Stimulated activated CD8-positive, alpha-beta memory T cell treated with anti-CD3 and anti-CD28 coated beads, Interleukin-15, amount 100 ng/mL, for 48 hours (primary cell): ENCODE measurements around the gene FHOD3.
"Not testable (repeated sequence)": the region's sequence is repeated elsewhere in the genome, so short reads cannot be mapped to it uniquely, and the experiment has no call there.

Source experiments
- DNase-seq, 2 donors: peaks; one replicate each; pipeline ENCODE4 v3.0.0-alpha.2; 2020; ENCODE audit warnings: low read depth in 2 of 2

The FHOD3 gene

DNA sequence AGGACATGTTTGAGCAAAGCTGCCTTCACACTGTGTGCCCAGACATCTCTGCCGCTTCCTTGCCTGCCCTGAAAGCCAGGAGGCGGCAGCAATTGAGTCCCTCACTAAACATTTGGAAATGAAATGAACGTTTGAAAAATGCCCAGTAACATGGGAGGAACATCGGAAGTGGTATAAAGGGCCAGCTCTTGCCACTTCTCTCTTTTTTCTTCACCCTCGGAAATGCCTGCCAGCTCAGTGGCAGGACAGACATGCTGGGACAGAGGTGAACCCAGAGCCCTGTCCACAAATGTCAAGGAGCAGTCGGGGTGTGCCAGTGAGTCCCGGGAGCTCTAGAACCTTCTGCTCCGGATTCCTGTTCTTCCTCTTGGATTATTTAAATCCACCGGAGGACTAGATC, 485.2 kb downstream of the FHOD3 start:
- DNase-seq, result no peak

DNA sequence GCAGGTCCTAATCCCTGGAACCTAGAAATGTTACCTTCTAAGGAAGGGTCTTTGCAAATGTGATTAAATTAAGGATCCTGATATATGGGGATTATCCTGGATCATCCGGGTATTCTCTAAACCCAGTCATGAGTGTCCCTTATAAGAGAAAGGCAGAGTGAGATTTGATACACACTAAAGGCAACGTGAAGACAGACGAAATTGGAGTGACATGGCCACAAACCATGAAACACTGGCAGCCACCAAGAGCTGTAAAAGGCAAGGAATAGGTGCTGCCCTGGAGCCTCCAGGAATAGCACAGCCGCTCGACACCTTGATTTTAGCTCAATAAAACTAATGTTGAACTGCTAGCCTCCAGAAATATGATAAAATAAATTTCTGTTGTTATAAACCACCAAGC, 486.3 kb downstream of the FHOD3 start:
- no peak for DNase-seq

DNA sequence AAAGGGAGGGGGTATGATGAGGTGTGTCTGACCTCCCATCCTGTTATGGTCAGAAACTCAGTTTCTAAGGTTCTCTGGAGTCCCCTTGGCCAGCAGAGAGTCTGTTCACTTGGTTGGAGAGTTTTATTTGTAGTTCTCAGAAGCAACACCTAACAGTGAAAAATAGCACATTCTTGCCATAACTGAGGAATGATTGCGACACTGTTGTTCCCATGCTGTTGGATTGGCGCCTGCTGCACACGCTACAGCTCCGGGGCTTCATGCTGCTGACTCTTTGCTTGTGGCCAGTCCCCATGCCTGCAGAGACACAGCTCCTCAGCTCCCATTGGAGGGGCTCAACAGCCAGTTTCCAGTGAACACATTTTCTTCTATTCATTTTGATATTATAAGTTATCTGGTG, 489.2 kb downstream of the FHOD3 start:
- no peak for DNase-seq

DNA sequence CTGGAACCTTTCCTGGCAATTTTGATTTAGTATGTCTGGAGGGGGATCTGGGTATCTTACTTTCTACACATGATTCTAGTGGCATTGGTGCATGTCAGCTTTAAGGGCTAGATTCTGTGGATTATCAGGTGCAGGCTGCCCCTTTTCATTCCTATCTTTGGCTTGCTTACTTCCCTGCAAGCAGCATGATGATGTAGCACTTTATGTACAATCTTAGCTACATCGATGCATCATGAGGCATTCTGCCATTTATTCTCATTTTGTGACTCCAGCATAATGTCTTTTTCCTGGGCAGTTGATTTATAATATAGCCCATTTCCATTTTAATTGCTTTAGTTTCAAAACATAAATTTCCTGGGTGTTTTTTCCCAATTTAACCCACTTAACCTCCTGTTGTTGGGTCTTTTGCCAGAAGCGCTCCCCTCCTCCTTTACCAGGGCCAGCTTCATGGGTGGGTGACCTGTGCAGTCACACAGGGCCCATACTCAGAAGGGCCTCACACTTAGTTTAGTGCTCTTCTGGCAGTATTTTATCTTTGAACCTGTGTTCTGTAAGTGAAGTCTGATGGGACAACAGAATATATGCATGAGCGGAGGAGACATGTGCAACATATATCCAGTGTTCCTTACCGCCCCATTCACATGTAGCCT, 495.2 kb downstream of the FHOD3 start:
- DNase-seq, result no peak

DNA sequence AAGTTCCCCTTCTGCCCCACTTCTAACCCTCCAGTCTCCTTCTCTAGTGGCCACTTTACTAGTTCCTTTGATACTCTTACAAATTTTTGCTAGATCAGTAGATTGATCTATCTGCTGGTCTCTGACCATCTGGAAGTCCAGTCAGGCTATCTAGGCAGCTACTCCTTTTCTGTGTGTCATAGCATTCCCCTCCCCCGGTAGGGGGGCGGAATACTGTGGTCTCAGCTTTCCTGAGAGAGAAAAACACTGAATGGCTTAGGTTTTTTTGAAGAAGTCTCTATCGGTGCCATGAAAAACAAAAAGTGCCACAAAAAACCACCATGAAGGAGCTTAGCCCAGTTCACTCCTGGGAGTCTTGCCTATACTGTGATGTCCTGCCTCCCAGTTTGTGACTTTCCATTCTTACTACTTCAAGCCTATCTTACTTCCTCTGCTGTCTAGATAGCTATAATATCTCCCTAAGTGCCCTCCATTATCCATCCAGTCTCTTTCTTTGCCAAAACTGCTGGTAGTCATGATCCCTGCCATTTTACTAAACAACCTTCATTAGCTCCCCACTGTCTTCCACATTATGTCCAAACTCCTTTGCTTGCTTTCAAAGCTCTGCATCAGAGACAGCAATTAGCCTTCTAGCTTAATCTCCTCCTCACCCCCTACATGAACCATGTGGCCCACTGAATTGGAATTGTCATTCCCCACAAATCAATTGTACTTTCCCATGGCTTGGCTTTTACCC, 501.4 kb downstream of the FHOD3 start:
- DNase-seq, result no peak

DNA sequence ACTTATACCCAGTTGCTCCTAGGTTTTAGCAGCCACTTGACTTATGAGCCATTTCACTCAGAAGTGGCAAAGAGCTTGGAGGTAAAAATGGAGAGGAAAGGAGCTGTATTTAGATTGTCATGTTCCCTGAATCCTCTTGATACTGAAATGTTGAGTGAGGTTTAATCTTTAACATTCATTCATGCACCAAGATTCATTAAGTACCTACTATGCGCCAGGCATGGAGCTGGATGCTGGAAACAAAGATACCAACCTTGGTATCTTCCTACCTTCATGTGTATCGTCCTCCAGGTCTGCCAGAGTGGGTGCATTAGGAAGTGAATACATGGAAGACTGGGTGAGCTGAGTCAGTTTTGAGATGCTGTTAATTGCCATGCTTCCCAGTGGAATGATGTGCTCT, 507.6 kb downstream of the FHOD3 start:
- no peak for DNase-seq

DNA sequence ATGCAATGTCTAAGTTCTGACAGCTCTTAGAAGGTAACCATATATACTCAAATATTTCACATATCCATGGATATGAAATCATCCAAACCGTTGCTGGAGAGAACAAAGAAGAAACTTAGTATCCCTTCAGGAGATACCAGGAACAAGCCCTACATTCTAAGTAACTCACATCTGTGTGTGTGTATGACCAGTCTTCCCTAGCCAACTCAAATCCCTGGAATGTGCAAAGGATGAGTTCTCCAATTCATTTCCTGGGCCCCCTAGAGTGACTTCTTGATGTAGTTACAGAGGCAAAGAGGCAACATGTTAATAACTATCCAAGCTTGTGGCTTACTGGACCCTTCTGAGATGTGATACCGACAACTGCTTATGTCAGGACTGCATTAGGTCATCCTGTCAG, 511.2 kb downstream of the FHOD3 start:
- no peak for DNase-seq

DNA sequence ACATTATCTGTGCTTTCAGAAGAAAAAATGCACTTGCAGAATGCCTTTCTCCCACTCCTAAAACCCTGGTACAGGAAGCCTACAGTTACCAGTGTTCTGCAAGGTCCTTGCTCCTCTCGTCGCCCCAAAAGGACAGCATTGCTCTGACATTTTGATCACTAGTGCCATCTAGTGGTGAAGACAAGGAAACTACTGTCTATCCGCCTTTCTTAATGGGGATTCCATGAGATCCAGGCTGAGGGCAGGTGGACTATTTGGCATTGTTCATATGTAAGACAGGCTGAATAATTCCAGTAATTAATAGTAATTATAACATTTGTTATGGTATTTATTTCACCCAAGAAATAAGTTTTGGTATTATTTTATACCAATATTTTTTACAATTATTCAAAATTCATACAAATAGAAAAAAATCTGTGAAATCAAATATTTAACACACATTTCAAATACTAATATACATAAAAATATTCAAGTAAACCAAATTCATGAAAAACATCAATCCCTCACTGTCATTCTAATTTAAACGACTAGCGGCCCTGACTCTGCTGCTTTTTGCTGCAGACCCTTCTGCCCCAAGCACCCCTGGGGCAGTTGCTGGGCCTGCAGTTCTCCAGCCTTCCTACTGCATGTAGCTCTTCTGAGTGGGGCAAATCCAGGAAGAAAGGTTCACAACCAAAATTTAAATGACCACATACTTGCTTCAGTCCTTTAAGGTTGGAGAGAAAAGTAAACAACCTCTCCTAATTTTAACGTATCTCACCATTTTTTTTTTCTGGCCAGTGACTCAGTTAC, 512.3 kb downstream of the FHOD3 start:
- no peak for DNase-seq

DNA sequence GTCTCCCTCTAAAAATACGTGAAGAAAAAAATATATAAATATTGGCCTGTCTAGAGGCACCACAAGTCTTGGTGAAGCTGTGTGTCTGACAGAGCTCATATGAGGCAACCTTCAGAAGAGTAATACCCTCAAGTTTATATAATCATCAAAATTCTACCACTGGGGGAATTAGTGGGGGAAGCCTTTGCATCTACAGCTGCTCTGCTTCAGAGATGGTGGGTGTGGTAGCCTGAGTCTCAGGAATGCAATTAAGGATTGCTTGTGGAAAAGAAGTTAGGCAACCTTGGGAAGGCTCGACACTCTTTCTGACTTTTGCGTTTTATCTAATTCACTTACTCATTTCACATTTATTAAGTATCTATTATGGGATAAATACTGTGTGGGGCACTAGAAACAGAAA, 513.9 kb downstream of the FHOD3 start:
- DNase-seq, result no peak

DNA sequence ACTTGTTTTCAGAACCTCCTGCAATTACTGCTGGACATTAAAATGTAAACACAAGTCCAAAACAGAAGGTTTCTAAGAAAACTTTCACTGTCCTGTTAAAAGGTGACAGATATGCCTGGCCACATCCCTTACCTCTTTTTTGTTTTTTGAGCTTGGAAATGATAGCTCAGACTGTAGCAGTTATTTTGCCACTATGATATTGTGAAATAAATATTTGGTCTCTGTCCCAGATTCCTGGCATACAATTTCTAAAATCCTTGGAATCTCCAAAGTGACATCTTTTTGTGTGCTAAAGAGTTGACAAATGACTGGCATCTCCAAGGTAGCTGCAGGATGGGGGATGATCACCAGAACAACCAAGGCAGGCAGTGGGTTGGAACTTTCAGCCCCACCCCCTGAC, 514.4 kb downstream of the FHOD3 start:
- DNase-seq, result no peak

DNA sequence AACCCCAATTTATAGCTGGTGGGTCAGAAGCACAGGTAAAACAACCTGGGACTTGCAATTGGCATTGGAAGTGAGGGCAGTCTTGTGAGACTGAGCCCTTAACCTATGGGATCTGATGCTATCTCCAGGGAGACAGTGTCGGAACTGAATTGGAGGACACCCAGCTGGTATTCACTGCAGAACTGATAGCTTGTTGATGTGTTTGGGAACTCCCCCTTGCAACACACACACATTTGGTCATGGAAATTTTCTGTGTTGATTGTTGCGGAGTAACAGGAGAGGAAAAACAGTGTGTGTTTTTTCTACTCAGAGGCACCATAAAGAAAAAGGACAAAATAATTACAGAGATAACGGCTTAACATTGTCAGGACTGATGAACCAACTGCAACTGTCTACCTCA, 515.2 kb downstream of the FHOD3 start:
- no peak for DNase-seq

DNA sequence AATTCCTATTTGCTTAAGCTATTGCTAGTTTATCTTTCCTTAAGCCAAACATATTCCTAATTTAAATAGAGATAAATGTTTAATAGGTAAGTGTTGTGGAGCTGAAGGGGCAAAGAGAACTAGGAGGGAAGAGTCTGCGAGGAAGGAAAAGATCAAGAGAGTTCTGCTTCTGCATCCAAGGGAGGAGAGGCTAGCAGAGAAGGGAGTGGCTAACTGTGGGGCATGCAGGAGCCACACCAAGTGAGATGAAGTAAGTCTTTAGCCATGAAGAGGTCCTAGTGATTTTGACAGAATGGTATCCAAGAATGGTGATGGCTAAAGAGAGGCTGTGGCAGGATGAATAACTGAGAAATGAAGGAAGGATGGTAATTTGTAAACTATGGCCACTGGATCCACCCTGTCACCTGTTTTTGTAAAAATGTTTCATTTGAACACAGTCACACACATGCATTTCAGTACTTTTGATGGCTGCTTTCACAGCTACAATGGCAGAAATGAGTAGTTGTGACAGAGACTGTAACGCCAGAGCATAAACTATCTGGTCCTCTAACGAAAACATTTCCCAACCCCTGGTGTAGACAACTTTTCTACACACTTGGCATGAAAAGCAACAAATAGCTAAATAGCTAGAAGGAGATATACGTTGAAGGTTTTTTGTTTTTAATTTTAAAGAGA, 515.7 kb downstream of the FHOD3 start:
- no peak for DNase-seq

DNA sequence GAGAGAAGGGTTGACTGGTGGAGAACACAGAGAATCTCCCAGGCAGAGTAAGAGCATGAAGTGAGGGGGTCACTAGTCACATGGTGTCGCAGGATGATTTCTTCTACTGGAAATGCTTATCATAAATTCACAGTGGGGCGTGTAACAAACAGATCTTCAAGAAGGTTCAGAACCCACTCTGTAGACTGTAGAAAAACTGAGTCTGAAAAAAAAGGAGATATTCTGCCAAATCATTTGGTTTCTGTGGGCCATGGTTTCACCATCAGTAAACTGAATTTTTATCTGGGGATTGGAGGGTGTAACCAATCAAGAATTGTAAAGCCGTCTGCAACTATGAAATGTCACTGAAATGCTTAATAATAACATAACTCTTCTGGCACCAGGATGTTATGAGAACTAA, 516.3 kb downstream of the FHOD3 start:
- no peak for DNase-seq

DNA sequence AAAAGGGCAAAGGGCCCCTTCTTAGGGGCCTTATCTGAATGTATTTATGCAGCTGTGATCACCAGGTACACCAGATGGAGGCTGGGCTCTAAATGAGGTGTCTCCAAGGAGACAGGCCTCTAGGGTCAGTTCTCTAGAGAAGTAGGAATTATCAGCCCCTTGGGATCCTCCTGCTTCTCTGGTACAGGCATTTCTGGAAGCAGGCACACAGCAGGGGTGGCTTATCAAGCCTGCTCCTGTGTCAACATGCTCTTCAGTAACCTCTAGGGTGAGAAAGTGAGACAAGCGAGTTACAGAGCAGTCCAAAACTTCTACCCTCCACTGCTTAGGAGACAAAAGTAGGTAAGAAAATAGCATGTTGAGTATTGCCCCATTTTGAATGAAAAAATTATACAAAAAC, 517.5 kb downstream of the FHOD3 start:
- no peak for DNase-seq

DNA sequence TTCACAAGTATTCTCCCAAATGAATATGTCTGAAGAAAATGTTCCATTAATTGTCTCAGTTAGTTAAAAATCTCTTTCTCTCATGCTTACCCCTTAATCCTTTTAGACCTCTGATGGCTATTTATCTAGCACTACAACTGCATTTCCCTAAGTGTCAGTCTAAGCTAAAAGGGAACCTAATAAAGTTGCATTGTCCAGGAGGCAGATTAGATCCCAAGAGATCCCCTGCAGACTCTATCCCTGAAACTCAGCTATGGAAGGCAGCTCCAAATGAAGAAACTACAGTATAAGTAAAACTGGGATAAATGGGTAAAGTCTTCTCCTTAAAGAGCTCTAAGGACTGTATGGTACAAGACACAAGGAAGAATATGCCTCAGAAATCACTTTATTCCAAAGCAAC, 518.6 kb downstream of the FHOD3 start:
- not testable (repeated sequence) for DNase-seq

DNA sequence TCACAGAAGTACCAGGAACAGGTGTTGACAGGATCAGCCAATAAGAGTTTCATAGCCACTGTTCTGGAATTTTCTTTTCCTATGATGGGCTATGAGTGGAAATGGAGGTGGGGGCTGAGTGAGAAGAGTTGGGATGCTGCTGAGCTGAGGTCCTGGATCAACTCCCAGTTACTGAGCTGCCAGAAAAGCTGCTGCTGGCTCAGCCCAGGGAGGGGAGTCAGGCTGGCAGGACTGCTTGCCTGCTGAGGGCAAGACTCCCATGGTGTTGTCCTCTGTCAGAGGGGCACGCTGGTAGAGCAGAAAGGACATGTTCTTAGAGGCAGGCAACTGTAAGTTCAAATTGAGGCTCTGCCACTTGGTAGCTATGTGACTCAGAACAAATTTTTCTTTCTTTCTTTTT, 519.5 kb downstream of the FHOD3 start:
- no peak for DNase-seq

DNA sequence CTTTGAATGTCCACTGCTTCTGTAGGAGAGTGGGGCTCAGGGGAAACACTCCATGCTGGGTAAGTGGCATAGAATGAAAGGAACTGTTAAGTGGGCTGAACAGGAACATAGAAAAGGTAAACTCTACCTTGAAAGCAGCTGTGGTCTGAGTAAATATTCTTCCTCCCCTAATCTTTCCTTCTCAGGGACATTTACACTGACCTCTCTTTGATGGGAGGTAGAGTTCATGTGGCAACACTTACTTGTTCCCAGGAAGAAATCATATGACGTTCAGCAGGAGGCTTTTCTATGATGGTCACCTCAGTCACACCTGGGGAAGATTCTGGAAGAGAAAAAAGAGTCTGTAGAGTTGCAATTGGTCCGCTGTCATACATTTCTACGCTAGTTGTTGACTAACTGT, 521.1 kb downstream of the FHOD3 start:
- DNase-seq, result no peak

DNA sequence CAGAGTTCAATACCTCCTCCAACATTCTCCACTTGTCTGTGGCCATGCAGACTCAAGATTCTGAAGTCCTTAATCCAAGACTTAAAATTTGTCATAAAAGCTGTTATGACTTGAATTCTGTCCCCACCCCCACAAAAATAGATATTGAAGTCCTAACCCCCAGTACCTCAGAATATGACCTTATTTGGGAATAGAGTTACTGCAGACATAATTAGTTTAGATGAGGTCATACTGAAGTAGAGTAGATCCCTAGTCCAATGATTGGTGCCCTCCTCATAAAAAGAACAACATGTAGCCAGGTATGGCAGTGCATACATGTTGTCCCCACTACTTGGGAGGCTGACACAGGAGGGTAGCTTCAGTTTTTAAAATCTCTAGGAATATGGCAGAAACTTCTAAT, 522.1 kb downstream of the FHOD3 start:
- DNase-seq, result no peak

DNA sequence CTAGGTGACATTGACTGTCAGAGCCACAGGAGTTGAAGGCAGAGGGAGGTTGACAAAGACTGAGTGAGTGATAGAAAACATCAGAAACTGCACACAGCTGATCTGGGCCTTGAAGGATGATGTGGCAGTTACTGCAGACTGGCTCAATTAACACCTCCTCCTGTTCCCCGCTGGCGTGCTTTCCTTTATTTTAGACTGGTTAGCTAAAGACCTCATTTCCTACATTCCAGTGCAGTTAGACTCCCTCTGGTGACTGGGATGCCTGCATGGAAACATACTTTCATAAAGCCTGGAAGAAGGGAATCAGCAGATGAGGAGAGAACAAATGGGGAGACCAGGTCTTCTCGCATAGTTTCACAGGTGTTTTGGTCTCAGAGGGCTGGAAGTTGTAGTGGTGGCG, 524.2 kb downstream of the FHOD3 start:
- no peak for DNase-seq

DNA sequence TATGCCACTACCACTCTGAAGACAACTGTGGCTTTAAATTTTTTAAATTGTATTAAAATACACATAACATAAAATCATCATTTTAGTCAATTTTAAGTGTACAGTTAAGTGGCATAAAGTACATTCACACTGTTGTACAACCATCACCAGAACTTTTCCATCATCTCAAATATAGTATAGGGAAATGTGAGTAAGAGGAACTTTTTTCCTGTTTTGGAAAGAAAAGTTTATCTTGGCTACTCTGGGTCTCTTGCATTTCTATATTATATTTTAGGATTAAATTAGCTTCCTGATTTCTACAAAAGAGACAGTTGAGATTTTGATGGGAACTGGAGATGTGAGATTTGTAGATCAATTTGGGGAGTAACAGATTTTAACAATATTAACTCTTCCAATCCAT, 528.0 kb downstream of the FHOD3 start:
- DNase-seq, result no peak

DNA sequence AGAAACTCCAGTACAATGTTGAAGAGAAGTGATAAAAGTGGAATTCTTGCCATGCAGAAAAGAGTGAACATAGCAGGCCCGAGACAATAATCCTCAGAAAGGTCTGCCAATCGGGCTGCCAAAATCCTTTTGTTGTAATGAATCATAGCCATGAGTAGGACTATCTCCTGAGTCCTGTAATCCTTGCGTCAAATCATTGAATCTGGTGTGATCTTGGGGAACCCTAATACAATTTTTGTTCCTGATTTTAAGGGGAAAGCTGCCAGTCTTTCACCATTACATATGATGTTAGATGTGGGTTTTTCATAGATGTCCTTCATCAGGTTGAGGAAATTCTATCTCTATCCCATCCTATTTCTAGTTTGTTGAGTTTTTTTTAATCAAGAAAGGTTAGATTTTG, 529.0 kb downstream of the FHOD3 start:
- no peak for DNase-seq

DNA sequence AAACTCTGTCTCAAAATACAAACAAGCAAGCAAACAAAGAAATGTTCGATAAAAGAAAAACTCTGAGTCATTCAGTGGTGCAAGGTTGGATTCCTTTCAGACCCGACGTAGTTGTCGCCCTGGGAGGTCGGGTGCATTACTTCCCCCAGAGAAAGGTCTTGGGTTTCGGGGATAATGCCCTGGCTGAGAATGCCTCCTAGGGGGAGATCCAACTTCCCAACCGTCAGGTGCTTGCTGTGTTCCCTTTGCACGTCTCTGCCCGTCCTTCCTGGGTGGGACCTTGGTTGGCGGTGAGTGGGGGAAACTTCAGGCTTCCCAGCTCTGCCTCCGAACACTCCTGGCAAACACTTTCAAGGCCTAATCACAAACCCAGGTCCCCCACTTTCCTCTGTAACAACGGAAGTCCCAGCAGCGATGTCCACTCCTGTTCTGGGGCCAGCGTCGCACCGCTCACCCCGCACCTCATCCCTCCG, 530.7 kb downstream of the FHOD3 start:
- no peak for DNase-seq
